Midbrain (tissue), 1 donor: ENCODE data around the gene RBM38.

Experiments used
- DNase-seq: peaks from one replicate; lab custom pipeline; 2025; lab: John Stamatoyannopoulos, UW

RBM38 gene

GRCh38 chr20:57435498-57436222 lies 44.5 kb downstream of the RBM38 start:
- peak; percentile 79 for DNase-seq

- DNase-seq, result no peak
Measured at GRCh38 chr20:57436223-57436545, 45.0 kb downstream of the RBM38 start.

- DNase-seq, result no peak
Measured at GRCh38 chr20:57437267-57437666, 46.1 kb downstream of the RBM38 start.

- no peak for DNase-seq
Measured at GRCh38 chr20:57437672-57438330, 46.6 kb downstream of the RBM38 start.

- DNase-seq, result no peak
Measured at GRCh38 chr20:57438552-57438951, 47.4 kb downstream of the RBM38 start.

GRCh38 chr20:57439432-57439831 lies 48.2 kb downstream of the RBM38 start:
- DNase-seq, result peak; percentile 61

- no peak for DNase-seq
Measured at GRCh38 chr20:57439993-57440392, 48.8 kb downstream of the RBM38 start.

GRCh38 chr20:57440678-57441509 lies 49.7 kb downstream of the RBM38 start:
- peak; percentile 93 for DNase-seq

GRCh38 chr20:57441510-57442154 lies 50.4 kb downstream of the RBM38 start:
- DNase-seq, result no peak

- DNase-seq, result no peak
Measured at GRCh38 chr20:57442158-57442887, 51.1 kb downstream of the RBM38 start.

GRCh38 chr20:57442888-57443239 lies 51.7 kb downstream of the RBM38 start:
- no peak for DNase-seq

- no peak for DNase-seq
Measured at GRCh38 chr20:57443349-57444265, 52.4 kb downstream of the RBM38 start.

- no peak for DNase-seq
Measured at GRCh38 chr20:57444394-57445048, 53.3 kb downstream of the RBM38 start.

- no peak for DNase-seq
Measured at GRCh38 chr20:57445298-57445697, 54.1 kb downstream of the RBM38 start.

GRCh38 chr20:57445774-57446173 lies 54.6 kb downstream of the RBM38 start:
- DNase-seq, result no peak

GRCh38 chr20:57448764-57449354 lies 57.7 kb downstream of the RBM38 start:
- no peak for DNase-seq

- DNase-seq, result no peak
Measured at GRCh38 chr20:57449398-57450354, 58.5 kb downstream of the RBM38 start.

- DNase-seq, result peak; percentile 5
Measured at GRCh38 chr20:57450419-57450818, 59.2 kb downstream of the RBM38 start.

- DNase-seq, result no peak
Measured at GRCh38 chr20:57450931-57451330, 59.7 kb downstream of the RBM38 start.
